ENCODE measurements around the gene ZNF652.

Gene ZNF652

GRCh38 chr17:49388692-49389513 is 26.9 kb upstream of the ZNF652 start:
- no peaks in the 10 kb centered on the region for H3K9me3 ChIP-seq (ENCODE audit: low read length)
- H3K36me3 ChIP-seq (ENCODE audit: insufficient read depth, low read length), result no peaks in the 10 kb centered on the region
- peaks cover 48% of the 10 kb centered on the region for H3K4me1 ChIP-seq (ENCODE audit: insufficient read depth, low read length, severe bottlenecking)
- peak overlapping the region; percentile 48 for H3K27ac ChIP-seq (ENCODE audit: low read depth, low read length, poor library complexity, severe bottlenecking)
- H3K9me2 ChIP-seq (ENCODE audit: low read depth, low read length), result no peaks in the 10 kb centered on the region
- H3K27me3 ChIP-seq (ENCODE audit: insufficient read depth, low read length), result no peaks in the 10 kb centered on the region
- no peaks in the 10 kb centered on the region for H4K20me1 ChIP-seq (ENCODE audit: insufficient read depth, low read length)
- peak overlapping the region; percentile 21; the same call in 1 of the 2 replicates for H2AFZ ChIP-seq (ENCODE audit: low read length)
- H3F3A ChIP-seq (ENCODE audit: insufficient read depth, low read length), result no peaks in the 10 kb centered on the region
- H3K4me2 ChIP-seq (ENCODE audit: low read length), result peak overlapping the region; percentile 36; the same call in 1 of the 2 replicates
- H3K9ac ChIP-seq (ENCODE audit: low read length), result no peak overlapping the region; the same call in 1 of the 2 replicates
- no peak overlapping the region for H3K4me3 ChIP-seq (ENCODE audit: low read depth, low read length, poor library complexity, severe bottlenecking)
- TF ChIP-seq EZH2 (IDR thresholded peaks at IDR 0.05; ENCODE audit: borderline replicate concordance, low read length) (no peak), CTCF (IDR thresholded peaks at IDR 0.05; ENCODE audit: low read length) (no peak)
- H3K79me2 ChIP-seq (ENCODE audit: insufficient read depth, low read length), result no peaks in the 10 kb centered on the region

- peak overlapping the region; percentile 48 for H3K27ac ChIP-seq (ENCODE audit: low read depth, low read length, poor library complexity, severe bottlenecking)
- no peaks in the 10 kb centered on the region for H3K36me3 ChIP-seq (ENCODE audit: insufficient read depth, low read length)
- H3K9me3 ChIP-seq (ENCODE audit: low read length), result no peaks in the 10 kb centered on the region
- H4K20me1 ChIP-seq (ENCODE audit: insufficient read depth, low read length), result no peaks in the 10 kb centered on the region
- no peak overlapping the region for H2AFZ ChIP-seq (ENCODE audit: low read length)
- peak overlapping the region; percentile 36; the same call in 1 of the 2 replicates for H3K4me2 ChIP-seq (ENCODE audit: low read length)
- TF ChIP-seq EZH2 (IDR thresholded peaks at IDR 0.05; ENCODE audit: borderline replicate concordance, low read length) (no peak), CTCF (IDR thresholded peaks at IDR 0.05; ENCODE audit: low read length) (no peak)
- no peaks in the 10 kb centered on the region for H3K27me3 ChIP-seq (ENCODE audit: insufficient read depth, low read length)
- no peaks in the 10 kb centered on the region for H3F3A ChIP-seq (ENCODE audit: insufficient read depth, low read length)
- no peaks in the 10 kb centered on the region for H3K9me2 ChIP-seq (ENCODE audit: low read depth, low read length)
- peaks cover 41% of the 10 kb centered on the region for H3K4me1 ChIP-seq (ENCODE audit: insufficient read depth, low read length, severe bottlenecking)
- H3K4me3 ChIP-seq (ENCODE audit: low read depth, low read length, poor library complexity, severe bottlenecking), result no peak overlapping the region
- H3K79me2 ChIP-seq (ENCODE audit: insufficient read depth, low read length), result no peaks in the 10 kb centered on the region
- no peak overlapping the region; the same call in 1 of the 2 replicates for H3K9ac ChIP-seq (ENCODE audit: low read length)
Observed at GRCh38 chr17:49388290-49388640, 26.2 kb upstream of the ZNF652 start.

- no peak overlapping the region for H3K4me3 ChIP-seq (ENCODE audit: low read depth, low read length, poor library complexity, severe bottlenecking)
- TF ChIP-seq CTCF (IDR thresholded peaks at IDR 0.05; ENCODE audit: low read length) (no peak), EZH2 (IDR thresholded peaks at IDR 0.05; ENCODE audit: borderline replicate concordance, low read length) (no peak)
- H3K27me3 ChIP-seq (ENCODE audit: insufficient read depth, low read length), result no peaks in the 10 kb centered on the region
- H2AFZ ChIP-seq (ENCODE audit: low read length), result no peak overlapping the region
- no peaks in the 10 kb centered on the region for H3K36me3 ChIP-seq (ENCODE audit: insufficient read depth, low read length)
- no peaks in the 10 kb centered on the region for H3K9me3 ChIP-seq (ENCODE audit: low read length)
- H3K9ac ChIP-seq (ENCODE audit: low read length), result no peak overlapping the region; the same call in 1 of the 2 replicates
- H3K4me2 ChIP-seq (ENCODE audit: low read length), result peak overlapping the region; percentile 36; the same call in 1 of the 2 replicates
- no peaks in the 10 kb centered on the region for H4K20me1 ChIP-seq (ENCODE audit: insufficient read depth, low read length)
- H3K79me2 ChIP-seq (ENCODE audit: insufficient read depth, low read length), result no peaks in the 10 kb centered on the region
- no peaks in the 10 kb centered on the region for H3F3A ChIP-seq (ENCODE audit: insufficient read depth, low read length)
- peak overlapping the region; percentile 48 for H3K27ac ChIP-seq (ENCODE audit: low read depth, low read length, poor library complexity, severe bottlenecking)
- no peaks in the 10 kb centered on the region for H3K9me2 ChIP-seq (ENCODE audit: low read depth, low read length)
- peaks cover 40% of the 10 kb centered on the region for H3K4me1 ChIP-seq (ENCODE audit: insufficient read depth, low read length, severe bottlenecking)
Observed at GRCh38 chr17:49387498-49388289, 25.6 kb upstream of the ZNF652 start.

Measured in OCI-LY1 (cell line).